GM13976 (cell line): ENCODE measurements around the gene C1orf167.

Source experiments
- DNase-seq: peaks from one replicate; pipeline ENCODE4 v3.0.0; 2012; ENCODE audit warnings: low spot score
- in situ Hi-C: fragments of 300-500 bp; cut with MboI; formaldehyde crosslinking; loops from one replicate; pipeline ENCODE4 v1.12.0; 2022; ENCODE audit warnings: low sequenced_read_pairs, mixed read lengths, inconsistent platforms; ENCODE audit not compliant: unreplicated experiment
- TF ChIP-seq, protein P1 (sequence below): IDR thresholded peaks from 2 replicates; pipeline ENCODE4 v1.5.1; 2012; ENCODE audit warnings: borderline replicate concordance, mild to moderate bottlenecking; ENCODE audit not compliant: insufficient read depth; ENCODE audit errors: extremely low read depth, missing control alignments, control extremely low read depth

C1orf167 gene

GRCh38 chr1:11729155-11729497 lies 32.9 kb upstream of the C1orf167 start:
- TF ChIP-seq, protein P1, sequence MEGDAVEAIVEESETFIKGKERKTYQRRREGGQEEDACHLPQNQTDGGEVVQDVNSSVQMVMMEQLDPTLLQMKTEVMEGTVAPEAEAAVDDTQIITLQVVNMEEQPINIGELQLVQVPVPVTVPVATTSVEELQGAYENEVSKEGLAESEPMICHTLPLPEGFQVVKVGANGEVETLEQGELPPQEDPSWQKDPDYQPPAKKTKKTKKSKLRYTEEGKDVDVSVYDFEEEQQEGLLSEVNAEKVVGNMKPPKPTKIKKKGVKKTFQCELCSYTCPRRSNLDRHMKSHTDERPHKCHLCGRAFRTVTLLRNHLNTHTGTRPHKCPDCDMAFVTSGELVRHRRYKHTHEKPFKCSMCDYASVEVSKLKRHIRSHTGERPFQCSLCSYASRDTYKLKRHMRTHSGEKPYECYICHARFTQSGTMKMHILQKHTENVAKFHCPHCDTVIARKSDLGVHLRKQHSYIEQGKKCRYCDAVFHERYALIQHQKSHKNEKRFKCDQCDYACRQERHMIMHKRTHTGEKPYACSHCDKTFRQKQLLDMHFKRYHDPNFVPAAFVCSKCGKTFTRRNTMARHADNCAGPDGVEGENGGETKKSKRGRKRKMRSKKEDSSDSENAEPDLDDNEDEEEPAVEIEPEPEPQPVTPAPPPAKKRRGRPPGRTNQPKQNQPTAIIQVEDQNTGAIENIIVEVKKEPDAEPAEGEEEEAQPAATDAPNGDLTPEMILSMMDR: no peak
- in situ Hi-C loops: no loop called here
- no peak for DNase-seq

DNA sequence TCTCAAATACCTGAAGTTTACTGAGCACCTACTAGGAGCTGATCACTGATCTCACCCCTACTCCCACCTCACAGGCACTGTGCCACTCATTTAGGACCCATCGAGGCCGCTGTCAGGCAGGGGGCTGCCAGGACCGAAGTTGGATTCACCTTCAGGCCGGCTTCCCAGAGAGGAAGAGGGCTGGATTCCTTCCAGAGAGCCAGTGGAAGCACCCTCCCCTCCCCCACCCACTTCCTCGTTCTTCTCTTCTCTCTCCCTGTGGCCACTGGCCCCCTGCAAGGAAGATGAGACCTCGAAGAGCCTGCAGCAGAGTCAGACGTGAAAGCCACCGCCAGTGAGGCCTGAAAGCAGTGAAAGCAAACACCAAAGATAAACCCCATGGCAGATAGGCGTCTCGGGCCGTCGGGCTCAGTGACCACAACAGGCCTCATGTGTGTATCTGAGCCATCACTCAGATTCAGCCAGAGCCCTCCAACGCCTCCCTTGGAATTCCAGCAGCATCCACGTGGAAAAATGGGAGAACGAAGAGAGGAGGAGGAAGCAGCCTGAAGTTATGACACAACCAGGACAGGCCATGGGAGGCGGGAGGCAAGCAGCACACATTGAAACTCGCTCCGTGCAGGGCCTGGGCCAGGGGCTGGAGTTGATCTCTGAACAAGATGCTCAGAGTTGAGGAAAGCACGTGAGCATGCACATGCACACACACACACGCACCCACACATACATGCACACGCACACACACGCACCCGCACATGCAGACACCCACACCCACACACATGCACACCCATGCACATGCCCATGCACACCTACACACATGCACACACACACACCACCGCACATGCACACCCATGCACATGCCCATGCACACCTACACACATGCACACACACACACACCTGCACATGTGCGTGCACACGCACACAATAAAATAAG lies 32.2 kb upstream of the C1orf167 start:
- no peak for DNase-seq
- TF ChIP-seq, protein P1: no peak
- in situ Hi-C loops: no loop called here

DNA sequence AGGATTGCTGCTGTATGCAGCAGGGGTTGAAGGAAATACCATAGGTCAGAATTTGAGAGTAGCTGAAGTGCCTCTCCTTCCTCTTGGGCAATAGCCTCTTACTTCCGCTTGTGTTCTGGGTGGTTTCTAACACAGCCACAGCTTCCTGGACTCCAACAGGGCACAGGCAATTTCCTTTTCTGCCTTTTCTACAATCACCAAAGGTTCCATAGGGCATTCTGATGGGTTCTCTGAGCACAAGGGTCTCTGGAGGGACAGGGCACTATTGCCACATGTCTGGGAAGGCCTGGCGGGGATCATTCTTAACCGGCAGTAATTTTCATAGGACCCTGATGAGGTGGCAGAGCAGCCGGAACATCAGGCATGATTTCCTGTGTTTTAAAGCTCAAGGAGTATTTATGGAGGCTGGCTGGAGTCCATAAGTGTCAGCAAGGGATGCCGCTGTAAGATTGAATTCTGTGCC lies 31.5 kb upstream of the C1orf167 start:
- TF ChIP-seq, protein P1: no peak
- in situ Hi-C loops: no loop called here
- DNase-seq: no peak

GRCh38 chr1:11731691-11732283 lies 30.2 kb upstream of the C1orf167 start:
- in situ Hi-C loops: no loop called here
- no peak for DNase-seq
- TF ChIP-seq, protein P1: no peak

DNA sequence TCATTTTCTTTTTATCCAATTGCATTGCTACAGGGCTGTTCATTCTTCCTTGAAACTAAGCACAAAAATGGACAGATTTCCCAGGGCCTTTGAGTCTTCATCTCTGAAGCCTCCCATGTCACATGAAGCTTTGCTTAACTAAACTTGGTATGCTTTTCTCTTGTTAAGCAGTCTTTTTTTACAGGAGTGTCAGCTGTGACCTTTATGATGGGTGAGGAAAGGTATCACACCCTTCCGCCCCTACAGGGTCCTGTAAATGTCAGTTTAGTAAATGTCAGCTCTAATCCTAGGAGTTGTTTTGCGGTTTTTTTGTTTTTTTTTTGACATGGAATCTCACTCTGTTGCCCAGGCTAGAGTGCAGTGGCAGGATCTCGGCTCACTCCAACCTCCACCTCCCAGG lies 28.7 kb upstream of the C1orf167 start:
- in situ Hi-C loops: no loop called here
- TF ChIP-seq, protein P1: no peak
- DNase-seq: no peak

GRCh38 chr1:11735531-11735853 lies 26.5 kb upstream of the C1orf167 start:
- TF ChIP-seq, protein P1: no peak
- in situ Hi-C loops: no loop called here
- no peak for DNase-seq
